H1 (cell line): Measurements from ENCODE around the gene MMAB. TPM values are rescaled to one million over a fixed set of nuclear protein-coding genes. Genes with fewer than 3 reads are reported as not detected.

Experiments
- CTCF ChIA-PET: fragments of 300-600 bp; sonication (Branson Sonifier 250); formaldehyde crosslinking; loops from one replicate; lab custom pipeline; 2021; ENCODE audit not compliant: partially characterized antibody; lab: Charles Lee
- POLR2A ChIA-PET: fragments of 300-600 bp; sonication (Branson Sonifier 250); formaldehyde crosslinking; loops from one replicate; lab custom pipeline; 2021; ENCODE audit warnings: inconsistent platforms; ENCODE audit not compliant: partially characterized antibody; lab: Charles Lee
- DNase-seq, 2 experiments: peaks; one replicate each; pipeline versions ENCODE4 v3.0.0 to v3.0.0-alpha.2; 2010 to 2022; ENCODE audit warnings: low spot score in 2 of 2, low read depth in 1 of 2, mixed read lengths in 1 of 2
- FAIRE-seq: peaks from 2 replicates; lab custom pipeline; 2011; peaks lifted over from hg19 to GRCh38; lab: Jason Lieb, UNC
- H2AFZ ChIP-seq: 2 replicates; pipeline ENCODE4 v1.8.1; 2012; ENCODE audit warnings: low read length, inconsistent platforms
- H2AK5ac ChIP-seq: 2 replicates; pipeline ENCODE4 v1.6.1; 2013; ENCODE audit warnings: low read depth, low read length
- H2BK120ac ChIP-seq: replicated peaks from 2 replicates; pipeline ENCODE3; 2013; ENCODE audit warnings: low read depth, low read length, inconsistent platforms
- H2BK12ac ChIP-seq: 2 replicates; pipeline ENCODE4 v1.6.1; 2013; ENCODE audit warnings: low read depth, low read length
- H2BK15ac ChIP-seq: 2 replicates; pipeline ENCODE4 v1.6.1; 2013; ENCODE audit warnings: low read length
- H2BK20ac ChIP-seq: 2 replicates; pipeline ENCODE4 v1.6.1; 2013; ENCODE audit warnings: low read length
- H2BK5ac ChIP-seq: 2 replicates; pipeline ENCODE4 v1.6.1; 2013; ENCODE audit warnings: low read depth, low read length
- H3K14ac ChIP-seq: 2 replicates; pipeline ENCODE4 v1.6.1; 2013; ENCODE audit warnings: inconsistent platforms; ENCODE audit not compliant: insufficient read length
- H3K18ac ChIP-seq: 2 replicates; pipeline ENCODE4 v1.6.1; 2013; ENCODE audit warnings: low read length; ENCODE audit errors: extremely low read depth
- H3K23ac ChIP-seq: 2 replicates; pipeline ENCODE4 v1.6.1; 2013; ENCODE audit warnings: inconsistent platforms; ENCODE audit not compliant: insufficient read length
- H3K23me2 ChIP-seq: 2 replicates; pipeline ENCODE4 v1.6.1; 2013; ENCODE audit warnings: low read depth, low read length
- H3K27ac ChIP-seq: 2 replicates; pipeline ENCODE4 v1.6.1; 2011; ENCODE audit warnings: low read depth, low read length, inconsistent platforms
- H3K27me3 ChIP-seq, 4 experiments: replicated peaks in 1 of 4; 1 replicate in 1 of 4; 2 replicates in 3 of 4; pipeline versions ENCODE4 v1.6.1 to v1.8.1; 2011 to 2013; ENCODE audit warnings: low read length in 3 of 4, mild to moderate bottlenecking in 3 of 4, inconsistent platforms in 2 of 4, mixed read lengths in 2 of 4, moderate library complexity in 1 of 4; ENCODE audit not compliant: control insufficient read depth in 3 of 4, insufficient read depth in 3 of 4; ENCODE audit errors: extremely low read depth in 1 of 4
- H3K36me3 ChIP-seq, 4 experiments: 2 replicates each; pipeline versions ENCODE4 v1.6.1 to v1.8.1; 2011 to 2013; ENCODE audit warnings: mild to moderate bottlenecking in 4 of 4, low read length in 3 of 4, moderate library complexity in 2 of 4, control low read depth in 1 of 4, inconsistent platforms in 1 of 4; ENCODE audit not compliant: insufficient read depth in 4 of 4, control insufficient read depth in 2 of 4
- H3K4ac ChIP-seq: replicated peaks from 2 replicates; pipeline ENCODE3; 2013; ENCODE audit warnings: low read length, low read depth, mixed read lengths, inconsistent platforms; ENCODE audit not compliant: insufficient read length
- H3K4me1 ChIP-seq, 4 experiments: replicated peaks in 1 of 4; 1 replicate in 1 of 4; 2 replicates in 3 of 4; pipeline versions ENCODE4 v1.6.1 to v1.8.1; 2011 to 2013; ENCODE audit warnings: low read length in 3 of 4, inconsistent platforms in 2 of 4, mixed read lengths in 1 of 4; ENCODE audit not compliant: insufficient read depth in 4 of 4, control insufficient read depth in 3 of 4
- H3K4me2 ChIP-seq, 2 experiments: 2 replicates each; pipeline versions ENCODE4 v1.6.1 to v1.8.1; 2011 to 2013; ENCODE audit warnings: low read depth in 2 of 2, low read length in 2 of 2, control low read depth in 1 of 2, inconsistent platforms in 1 of 2, mild to moderate bottlenecking in 1 of 2; ENCODE audit not compliant: insufficient read depth in 1 of 2
- H3K4me3 ChIP-seq, 4 experiments: fragments of 200-600, 300-600 bp in 1 of 4; sonication (generic), shearing (Covaris generic), sonication (Bioruptor Twin) in 1 of 4; 2 replicates each; pipeline versions ENCODE4 v1.5.1 to v1.8.1; 2011 to 2016; ENCODE audit warnings: low read length in 4 of 4, low read depth in 3 of 4, control low read depth in 2 of 4, inconsistent platforms in 2 of 4, mild to moderate bottlenecking in 2 of 4, mixed read lengths in 1 of 4, moderate library complexity in 1 of 4; ENCODE audit not compliant: insufficient read depth in 2 of 4; ENCODE audit errors: extremely low read depth in 1 of 4
- H3K56ac ChIP-seq: replicated peaks from 2 replicates; pipeline ENCODE3; 2013; ENCODE audit warnings: low read depth, mild to moderate bottlenecking, mixed read lengths, low read length, inconsistent platforms; ENCODE audit not compliant: insufficient read length
- H3K79me1 ChIP-seq: 2 replicates; pipeline ENCODE4 v1.6.1; 2013; ENCODE audit warnings: low read depth, low read length, control low read depth
- H3K79me2 ChIP-seq, 2 experiments: 2 replicates each; pipeline versions ENCODE4 v1.6.1 to v1.8.1; 2012 to 2013; ENCODE audit warnings: low read length in 2 of 2, mild to moderate bottlenecking in 2 of 2, inconsistent platforms in 1 of 2; ENCODE audit not compliant: insufficient read depth in 2 of 2, control insufficient read depth in 1 of 2
- H3K9ac ChIP-seq, 4 experiments: replicated peaks in 1 of 4; 1 replicate in 1 of 4; 2 replicates in 3 of 4; pipeline versions ENCODE4 v1.6.1 to v1.8.1; 2011 to 2013; ENCODE audit warnings: low read depth in 3 of 4, low read length in 3 of 4, control low read depth in 2 of 4, mild to moderate bottlenecking in 2 of 4, moderate library complexity in 2 of 4, inconsistent platforms in 1 of 4; ENCODE audit errors: extremely low read depth in 1 of 4
- H3K9me3 ChIP-seq, 2 experiments: 2 replicates each; pipeline versions ENCODE4 v1.6.1 to v1.8.1; 2012 to 2013; ENCODE audit warnings: mild to moderate bottlenecking in 2 of 2, moderate library complexity in 2 of 2, control low read depth in 1 of 2, inconsistent platforms in 1 of 2, low read depth in 1 of 2, low read length in 1 of 2, mixed read lengths in 1 of 2; ENCODE audit not compliant: insufficient read depth in 2 of 2
- H4K20me1 ChIP-seq, 2 experiments: replicated peaks in 1 of 2; 2 replicates each; pipeline versions ENCODE3 to v1.8.1; 2011 to 2013; ENCODE audit warnings: inconsistent platforms in 2 of 2, low read length in 2 of 2, mild to moderate bottlenecking in 1 of 2; ENCODE audit not compliant: insufficient read depth in 2 of 2, control insufficient read depth in 1 of 2
- H4K5ac ChIP-seq: 2 replicates; pipeline ENCODE4 v1.6.1; 2013; ENCODE audit warnings: low read length, low read depth, mixed read lengths, inconsistent platforms; ENCODE audit not compliant: insufficient read length
- H4K8ac ChIP-seq: 2 replicates; pipeline ENCODE4 v1.8.0; 2013; ENCODE audit warnings: mild to moderate bottlenecking, moderate library complexity, low read length, inconsistent platforms; ENCODE audit not compliant: insufficient read depth; ENCODE audit errors: extremely low read depth
- H4K91ac ChIP-seq: replicated peaks from 2 replicates; pipeline ENCODE3; 2013; ENCODE audit warnings: low read length, mixed read lengths, inconsistent platforms; ENCODE audit not compliant: insufficient read length
- CREB1 ChIP-seq: IDR thresholded peaks from 2 replicates; pipeline ENCODE4 v1.6.1; 2012; ENCODE audit warnings: inconsistent platforms
- POLR2AphosphoS5 ChIP-seq: IDR thresholded peaks from 2 replicates; pipeline ENCODE4 v1.6.1; 2011; ENCODE audit warnings: low read depth, low read length
- SP2 ChIP-seq: IDR thresholded peaks from 2 replicates; pipeline ENCODE4 v1.6.1; 2012; ENCODE audit warnings: mild to moderate bottlenecking, low read length, inconsistent platforms
- WGBS, 2 experiments: shearing (Covaris generic) in 1 of 2; methylation state at CpG; one replicate each; pipeline versions ENCODE4 v1.1.6 to v1.1.7; 2013 to 2015; ENCODE audit warnings: low lambda C conversion rate in 2 of 2, mixed read lengths in 2 of 2, inconsistent platforms in 1 of 2, low coverage in 1 of 2, missing lambda C conversion rate in 1 of 2; ENCODE audit not compliant: insufficient replicate concordance in 2 of 2, insufficient coverage in 1 of 2, insufficient read length in 1 of 2; ENCODE audit errors: extremely low coverage in 1 of 2, missing lambda C conversion rate in 1 of 2; 5-methylcytosine and 5-hydroxymethylcytosine counted together
- polyA plus RNA-seq, 7 experiments: library from polyadenylated mRNA; depleted of rRNA in 3 of 7; stranded (reverse) in 5 of 7; unstranded in 2 of 7; fragments of >200 nt in 5 of 7; fragments of 200-250 nt in 2 of 7; gene quantifications; 1 replicate in 5 of 7; 2 replicates in 1 of 7; 4 replicates in 1 of 7; pipeline versions ENCODE4 v1.2.1 to v1.2.3, GENCODE V29; 2011 to 2013; ENCODE audit warnings: missing spikeins in 2 of 7, mixed read lengths in 2 of 7
- total RNA-seq: library from RNA; stranded (reverse); fragmentation: NEBNext Ultra II Directional; extraction: Animal tissue kit (Norgen Biotek cat#: 25700); gene quantifications from 2 replicates; pipeline ENCODE4 v1.2.1, GENCODE V29; 2021

The MMAB gene
- total and polyA plus RNA-seq, 2 of the 8 experiments (the other 6 are each of a cell fraction or from before 2014, with no cell fraction given): 12.9 to 18.5 TPM

DNA sequence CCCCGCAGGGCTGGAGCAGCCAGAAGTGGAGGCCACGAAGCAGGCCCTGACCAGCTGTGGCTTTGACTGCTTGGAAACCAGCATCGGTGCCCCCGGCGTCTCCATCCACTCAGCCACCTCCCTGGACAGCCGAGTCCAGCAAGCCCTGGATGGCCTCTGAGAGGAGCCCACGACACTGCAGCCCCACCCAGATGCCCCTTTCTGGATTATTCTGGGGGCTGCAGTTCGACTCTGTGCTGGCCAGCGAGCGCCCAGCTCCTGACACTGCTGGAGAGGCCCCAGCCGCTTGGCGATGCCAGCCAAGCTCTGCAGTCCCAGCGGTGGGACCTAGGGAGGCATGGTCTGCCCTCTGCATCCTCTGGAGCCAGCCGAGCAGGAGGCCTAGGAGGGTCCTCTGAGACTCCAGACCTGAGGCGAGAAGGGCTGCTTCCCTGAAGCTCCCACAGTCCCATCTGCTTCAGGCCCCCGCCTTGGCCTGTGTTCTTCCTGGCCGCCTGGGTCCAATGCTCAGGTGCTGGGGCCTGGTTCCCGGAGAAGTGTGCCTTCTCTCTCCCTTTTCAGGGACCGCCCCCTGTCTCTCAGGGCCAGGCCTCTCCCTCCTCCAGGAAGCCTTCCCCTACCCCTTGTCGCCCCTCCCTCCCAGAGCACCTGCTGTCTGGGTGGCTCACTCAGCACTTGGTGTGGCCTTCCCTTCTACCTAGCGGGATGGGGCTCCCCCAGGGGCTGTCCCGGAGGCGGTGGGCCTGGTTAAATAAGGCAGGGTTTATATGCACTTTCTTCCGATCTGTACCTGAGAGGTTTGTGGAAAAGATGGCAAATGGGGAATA lies 23.3 kb upstream of the MMAB start:
- FAIRE-seq (no peak), DNase-seq (no peak)
- no peak overlapping the region for H4K5ac ChIP-seq
- H3K27me3 ChIP-seq: no peaks in the 10 kb centered on the region
- H3K14ac ChIP-seq: no peak overlapping the region
- no peak overlapping the region for H3K27ac ChIP-seq
- ChIA-PET POLR2A (interaction anchor here (1.1 to 1.6 kb wide), 3 partner anchors 23 to 116 kb away, joined by 3 read pairs; partner anchors contain the start of genes MMAB and MVK), CTCF (interaction anchor here (0.6 to 11.3 kb wide), 34 partner anchors 7 to 236 kb away, joined by 3 to 163 read pairs (median 6); partner anchors contain the start of genes FAM222A, MMAB and MVK)
- no peak overlapping the region for H2AFZ ChIP-seq
- no peak overlapping the region for H3K9ac ChIP-seq
- H3K56ac ChIP-seq: no peak overlapping the region
- WGBS, 2 experiments: 86% methylated on average over 22 of the region's 24 CpGs; no CpG with 5 or more reads in 1 of the 2 experiments
- H3K4ac ChIP-seq: no peak overlapping the region
- no peak overlapping the region for H2BK15ac ChIP-seq
- H3K23me2 ChIP-seq: no peaks in the 10 kb centered on the region
- no peak overlapping the region for H2AK5ac ChIP-seq
- H3K4me1 ChIP-seq: peaks cover 0 to 7% (median 2%) of the 10 kb centered on the region in 4 experiments; a peak in 4 of 7 replicates
- no peak overlapping the region for H3K4me2 ChIP-seq
- no peak overlapping the region for H2BK120ac ChIP-seq
- H2BK20ac ChIP-seq: no peak overlapping the region
- no peak overlapping the region for H3K23ac ChIP-seq
- H3K9me3 ChIP-seq: no peaks in the 10 kb centered on the region
- H4K91ac ChIP-seq: no peak overlapping the region
- H2BK12ac ChIP-seq: no peak overlapping the region
- no peak overlapping the region for H3K18ac ChIP-seq
- H3K79me1 ChIP-seq: no peaks in the 10 kb centered on the region
- no peak overlapping the region for H3K4me3 ChIP-seq
- H2BK5ac ChIP-seq: no peak overlapping the region
- H3K79me2 ChIP-seq: no peaks in the 10 kb centered on the region
- TF ChIP-seq POLR2AphosphoS5 (no peak), SP2 (no peak), CREB1 (no peak)
- peaks cover 0 to 4% of the 10 kb centered on the region in 2 experiments for H4K20me1 ChIP-seq
- H4K8ac ChIP-seq: no peak overlapping the region; the same call in 1 of the 2 replicates
- peaks cover 0 to 11% (median 0%) of the 10 kb centered on the region in 4 experiments; a peak in 4 of 8 replicates for H3K36me3 ChIP-seq
